NCI-H345 (cell line): ENCODE results near the gene ANK2.

Source experiments
- DNase-seq: peaks from one replicate; lab custom pipeline; 2025; lab: John Stamatoyannopoulos, UW

The ANK2 gene

GRCh38 chr4:113398441-113399143 is 349.1 kb downstream of the ANK2 start:
- DNase-seq = no peak

GRCh38 chr4:113404167-113404571 is 354.7 kb downstream of the ANK2 start:
- no peak for DNase-seq

GRCh38 chr4:113404841-113405240 is 355.4 kb downstream of the ANK2 start:
- no peak for DNase-seq

- DNase-seq = peak; percentile 41
Measured at GRCh38 chr4:113405874-113406722, 356.6 kb downstream of the ANK2 start.

- DNase-seq = peak; percentile 58
Measured at GRCh38 chr4:113406723-113407016, 357.2 kb downstream of the ANK2 start.

GRCh38 chr4:113407409-113407808 is 358.0 kb downstream of the ANK2 start:
- DNase-seq = peak; percentile 37

GRCh38 chr4:113409181-113409580 is 359.7 kb downstream of the ANK2 start:
- no peak for DNase-seq

- no peak for DNase-seq
Measured at GRCh38 chr4:113410686-113411085, 361.2 kb downstream of the ANK2 start.

- DNase-seq = peak; percentile 13
Measured at GRCh38 chr4:113411496-113411938, 362.1 kb downstream of the ANK2 start.

- no peak for DNase-seq
Measured at GRCh38 chr4:113419631-113420030, 370.2 kb downstream of the ANK2 start.

GRCh38 chr4:113420938-113421337 is 371.5 kb downstream of the ANK2 start:
- no peak for DNase-seq

- no peak for DNase-seq
Measured at GRCh38 chr4:113423631-113424030, 374.2 kb downstream of the ANK2 start.

GRCh38 chr4:113433116-113433515 is 383.7 kb downstream of the ANK2 start:
- no peak for DNase-seq
